IPS DF 4.7 (cell line): ENCODE results near the gene SERPINI1.
A peak's percentile ranks its signal among the peaks of the same experiment; 100 is the strongest.

ENCODE experiments used
- DNase-seq: peaks from one replicate; pipeline ENCODE4 v3.0.0-alpha.2; 2013; ENCODE audit warnings: low spot score; ENCODE audit errors: extremely low read depth

Gene SERPINI1, protein sequence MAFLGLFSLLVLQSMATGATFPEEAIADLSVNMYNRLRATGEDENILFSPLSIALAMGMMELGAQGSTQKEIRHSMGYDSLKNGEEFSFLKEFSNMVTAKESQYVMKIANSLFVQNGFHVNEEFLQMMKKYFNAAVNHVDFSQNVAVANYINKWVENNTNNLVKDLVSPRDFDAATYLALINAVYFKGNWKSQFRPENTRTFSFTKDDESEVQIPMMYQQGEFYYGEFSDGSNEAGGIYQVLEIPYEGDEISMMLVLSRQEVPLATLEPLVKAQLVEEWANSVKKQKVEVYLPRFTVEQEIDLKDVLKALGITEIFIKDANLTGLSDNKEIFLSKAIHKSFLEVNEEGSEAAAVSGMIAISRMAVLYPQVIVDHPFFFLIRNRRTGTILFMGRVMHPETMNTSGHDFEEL

DNA sequence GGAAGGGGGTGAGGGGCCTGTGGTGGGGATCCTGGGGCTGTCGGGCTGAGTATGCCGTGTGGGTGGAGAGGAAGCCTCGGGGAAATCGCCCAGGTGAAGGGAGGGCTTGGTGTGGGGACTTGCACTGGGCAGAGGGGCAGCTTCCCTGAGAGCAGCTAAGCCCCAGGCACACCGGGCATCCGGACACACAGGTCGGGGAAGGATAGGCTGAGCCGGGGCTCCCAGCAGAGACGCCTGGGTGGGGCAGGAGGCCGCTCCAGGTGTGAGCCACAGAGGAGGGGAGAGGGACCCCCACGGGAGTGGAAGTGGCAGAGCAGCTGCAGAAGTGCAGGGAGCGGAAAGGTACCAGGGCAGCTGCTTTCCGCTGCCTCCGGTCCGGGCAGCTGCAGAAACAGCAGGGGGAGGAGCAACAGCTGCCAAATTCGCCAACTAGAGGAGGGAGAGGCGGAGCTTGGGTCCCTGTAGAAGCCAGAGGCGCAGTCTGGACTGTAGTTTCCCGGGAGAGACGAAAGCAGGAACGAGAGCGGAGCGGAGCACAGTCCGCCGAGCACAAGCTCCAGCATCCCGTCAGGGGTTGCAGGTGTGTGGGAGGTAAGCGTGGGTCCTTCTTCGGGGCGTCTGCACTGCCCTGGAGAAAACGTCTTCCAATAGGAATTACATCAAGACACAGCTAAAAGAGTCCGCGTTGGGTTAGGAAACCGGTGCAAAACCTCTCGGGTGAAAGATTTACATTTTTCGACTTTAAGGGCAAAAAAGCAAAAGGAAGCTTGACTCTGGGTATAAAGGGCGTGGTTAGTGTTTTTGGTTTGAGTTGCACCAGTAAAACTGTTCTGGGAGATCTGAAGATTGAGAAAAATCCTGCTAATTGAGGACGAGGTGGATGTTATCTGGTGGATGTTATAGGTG lies at the start of gene SERPINI1:
Gene SERPINI1 (plus strand): TSS at position 489 of the 906 bp plus-strand sequence. CDS start 53,408 bp downstream, outside the sequence.
- DNase-seq: peak; percentile 93

DNA sequence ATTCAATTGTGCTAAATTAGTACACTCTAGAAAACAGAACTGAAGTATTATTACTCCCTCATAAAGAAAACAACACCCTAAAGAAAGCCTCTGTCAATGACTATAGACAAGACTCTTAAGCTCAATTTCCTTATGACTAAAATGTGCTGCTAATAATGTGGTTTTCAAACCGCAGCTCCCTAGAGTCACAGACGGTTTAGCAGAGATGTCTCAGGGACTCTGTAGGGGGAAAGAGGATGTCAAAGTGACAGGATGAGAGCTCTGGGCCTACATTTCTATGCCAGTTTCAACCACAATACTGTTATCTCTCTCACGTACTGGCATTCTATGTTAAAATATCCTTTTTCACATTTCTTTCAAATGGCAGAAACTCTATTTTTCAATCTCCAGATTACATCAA lies 44.2 kb upstream of the SERPINI1 start:
- no peak for DNase-seq

DNA sequence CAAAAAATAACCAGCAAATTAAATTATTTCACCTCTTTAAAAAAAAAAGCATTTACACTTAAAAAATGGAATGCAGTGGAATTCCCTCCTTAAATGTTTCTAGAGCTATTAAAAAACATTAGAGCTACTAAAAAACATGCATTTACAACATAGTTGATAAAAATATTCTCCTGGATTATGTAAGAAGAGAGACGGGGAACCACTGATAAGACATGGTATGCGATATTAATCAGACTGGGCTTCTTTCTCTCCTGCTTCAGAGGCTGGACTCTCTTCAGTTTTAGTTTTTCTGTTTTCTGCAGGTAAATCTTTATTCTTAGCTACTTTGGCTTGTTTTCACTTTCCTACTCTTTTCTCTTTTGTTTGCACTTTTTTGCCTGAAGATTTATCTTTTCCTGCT lies 41.4 kb upstream of the SERPINI1 start:
- DNase-seq: no peak

DNA sequence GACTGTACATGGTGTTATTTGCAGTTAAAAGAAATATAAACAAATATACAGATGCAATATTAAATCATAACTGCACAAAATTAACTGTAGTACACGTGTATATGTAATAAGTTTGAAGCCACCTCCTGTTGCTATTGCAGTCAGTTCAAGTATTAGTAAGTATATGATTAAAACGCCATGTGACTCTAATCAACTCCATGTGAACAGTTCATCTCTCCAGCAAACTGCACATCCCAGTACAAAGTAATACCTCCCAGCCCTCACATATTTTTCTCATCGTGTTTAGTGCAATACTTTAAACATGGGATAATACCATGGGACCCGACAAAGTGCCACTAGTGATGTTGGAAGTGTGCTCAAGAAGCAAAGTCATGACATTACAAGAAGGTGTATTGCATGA lies 35.5 kb upstream of the SERPINI1 start:
- no peak for DNase-seq

DNA sequence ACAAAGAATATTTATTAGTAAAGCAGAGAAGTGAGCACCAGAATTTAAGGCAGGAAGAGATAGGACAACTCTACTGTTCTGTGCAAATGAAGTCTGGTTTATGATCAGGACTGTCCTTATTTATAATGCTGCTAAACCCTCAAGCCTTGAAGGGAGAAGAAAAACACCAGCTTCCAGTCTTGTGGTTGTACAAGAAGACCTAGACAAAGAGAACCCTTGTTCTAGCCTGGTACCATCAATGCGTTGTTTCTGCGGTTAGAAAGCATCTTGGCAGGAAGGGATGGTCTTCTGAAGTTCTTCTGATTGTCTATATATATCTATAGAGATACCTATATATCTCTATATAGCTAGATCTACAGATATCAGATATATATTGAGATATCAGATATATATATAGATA lies 34.6 kb upstream of the SERPINI1 start:
- DNase-seq: no peak

DNA sequence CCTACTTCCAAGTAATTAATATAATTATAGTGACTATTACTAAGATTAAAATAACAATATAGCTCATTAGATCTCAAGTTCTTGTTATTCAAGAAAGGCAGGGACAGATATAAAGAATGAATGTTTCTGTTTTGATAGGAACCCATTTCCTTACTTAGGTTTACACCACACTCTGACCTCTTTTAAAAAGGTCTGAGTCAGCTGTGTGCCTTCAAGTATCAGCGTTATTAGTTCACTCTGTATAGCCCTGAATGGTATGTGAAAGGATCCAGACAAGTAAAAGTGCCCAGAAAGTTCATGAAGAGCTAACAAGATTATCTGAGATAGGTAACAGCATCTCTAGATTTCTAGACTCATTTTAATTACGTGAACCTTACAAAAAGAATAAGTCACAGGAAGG lies 29.7 kb upstream of the SERPINI1 start:
- no peak for DNase-seq

DNA sequence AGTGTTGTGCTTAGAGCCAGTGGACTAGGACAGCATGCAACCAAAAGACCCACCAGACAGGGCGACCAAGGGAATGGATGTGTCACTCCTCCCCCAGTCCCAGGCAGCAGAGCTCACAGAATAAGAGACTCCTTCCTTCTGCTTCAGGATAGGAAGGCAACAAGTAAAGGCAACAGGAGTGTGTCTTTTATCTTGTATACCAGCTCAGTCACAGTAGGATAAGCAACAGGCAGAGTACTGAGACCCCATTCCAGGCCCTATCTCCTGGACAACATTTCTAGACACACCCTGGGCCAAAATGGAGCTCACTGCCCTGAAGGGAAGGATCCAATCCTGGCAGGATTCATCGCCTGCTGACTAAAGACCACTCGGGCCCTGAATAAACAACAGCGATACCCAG lies 25.8 kb upstream of the SERPINI1 start:
- no peak for DNase-seq

DNA sequence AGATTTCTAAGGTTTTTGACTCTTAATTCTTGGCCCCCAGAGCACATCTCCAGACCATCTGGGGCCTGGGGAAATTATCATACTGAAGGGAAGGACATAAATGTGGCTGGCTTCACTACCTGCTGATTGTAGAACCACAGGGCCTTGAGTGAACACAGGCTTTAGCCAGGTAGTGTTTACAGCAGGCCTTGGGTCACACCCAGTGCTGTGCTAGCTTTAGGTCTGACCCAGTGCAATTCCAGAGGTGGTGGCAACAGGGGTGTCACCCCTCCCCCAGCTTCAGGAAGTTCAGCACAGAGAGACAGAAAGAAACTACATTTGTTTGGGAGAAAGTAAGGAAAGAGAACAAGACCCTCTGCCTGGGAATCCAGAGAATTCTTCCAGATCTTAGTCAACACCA lies 25.0 kb upstream of the SERPINI1 start:
- DNase-seq: no peak

DNA sequence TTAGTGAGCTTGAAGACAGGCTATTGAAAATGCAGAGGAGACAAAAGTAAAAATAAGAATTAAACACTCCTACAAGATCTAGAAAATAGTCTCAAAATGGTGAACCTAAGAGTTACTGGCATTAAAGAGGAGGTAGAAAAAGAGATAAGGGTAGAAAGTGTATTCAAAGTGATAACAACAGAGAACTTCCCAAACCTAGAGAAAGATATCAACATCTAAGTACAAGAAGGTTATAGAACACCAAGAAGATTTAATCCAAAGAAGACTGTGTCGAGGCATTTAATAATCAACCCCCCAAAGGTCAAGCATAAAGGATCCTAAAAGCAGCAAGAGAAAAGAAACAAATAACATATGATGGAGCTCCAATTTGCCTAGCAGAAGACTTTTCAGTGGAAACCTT lies 24.1 kb upstream of the SERPINI1 start:
- no peak for DNase-seq

DNA sequence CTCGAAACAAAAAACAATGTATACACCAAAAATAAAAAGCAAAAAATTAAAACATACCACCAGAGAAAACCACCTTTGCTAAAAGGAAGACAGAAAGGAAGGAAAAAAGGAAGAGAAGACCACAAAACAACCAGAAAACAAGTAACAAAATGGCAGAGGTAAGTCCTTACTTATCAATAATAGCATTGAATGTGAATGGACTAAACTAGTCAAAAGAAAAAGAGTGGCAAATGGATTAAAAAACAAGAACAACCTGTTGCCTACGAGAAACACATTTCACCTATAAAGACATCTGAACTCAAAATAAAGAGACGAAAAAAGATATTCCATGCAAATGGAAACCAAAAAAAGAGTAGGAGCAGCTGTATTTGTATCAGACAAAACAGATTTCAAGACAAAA lies 23.1 kb upstream of the SERPINI1 start:
- no peak for DNase-seq

DNA sequence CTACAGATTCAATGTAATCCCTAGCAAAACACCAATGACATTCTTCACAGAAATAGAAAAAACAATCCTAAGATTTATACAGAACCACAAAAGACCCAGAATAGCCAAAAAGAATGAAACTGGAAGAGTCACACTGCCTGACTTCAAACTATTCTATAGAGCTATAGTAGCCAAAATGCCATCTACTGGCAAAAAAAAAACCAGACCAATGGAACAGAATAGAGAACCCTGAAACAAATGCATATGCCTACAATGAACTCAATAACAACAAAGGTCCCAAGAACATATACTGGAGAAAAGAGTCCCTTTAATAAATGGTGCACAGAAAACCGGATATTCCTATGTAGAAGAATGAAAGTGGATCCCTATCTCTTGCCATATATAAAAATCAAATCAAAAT lies 20.6 kb upstream of the SERPINI1 start:
- no peak for DNase-seq

DNA sequence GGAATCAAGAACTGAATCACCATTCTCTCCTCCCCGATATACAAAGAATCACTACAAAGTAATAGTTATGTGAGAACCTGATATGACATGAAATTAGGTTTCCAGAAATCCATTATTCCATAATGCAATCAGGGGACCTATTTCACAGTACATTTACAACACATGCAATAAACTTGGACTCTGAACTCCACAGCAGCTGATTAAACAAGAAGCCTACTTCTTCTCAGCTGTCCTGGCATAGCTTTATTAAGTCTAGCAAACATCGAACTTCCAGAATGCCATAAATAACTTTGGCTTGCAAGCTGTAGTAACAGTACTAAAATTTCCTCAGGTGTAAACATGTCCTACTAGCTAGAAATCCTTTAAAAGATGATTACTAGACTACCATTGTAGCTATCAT lies 18.6 kb upstream of the SERPINI1 start:
- DNase-seq: no peak

DNA sequence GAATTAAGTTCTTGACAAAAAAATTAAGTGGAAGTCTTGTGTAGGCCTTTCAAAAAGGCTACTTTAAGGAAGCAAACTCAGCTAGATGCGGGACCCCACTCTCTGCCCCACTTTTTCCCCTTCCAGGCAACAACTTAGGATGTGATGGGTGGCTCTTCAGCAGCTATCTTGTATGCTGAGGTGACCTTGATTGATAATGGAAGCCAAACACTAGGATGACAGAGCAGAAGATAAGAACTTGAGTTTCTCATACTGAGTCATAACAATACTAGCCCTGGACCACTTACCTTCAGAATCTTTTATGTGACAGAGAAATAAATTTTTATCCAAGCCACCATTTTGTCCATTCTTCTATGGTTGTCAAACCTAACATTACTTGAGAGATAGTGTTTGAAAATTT lies 16.9 kb upstream of the SERPINI1 start:
- no peak for DNase-seq

DNA sequence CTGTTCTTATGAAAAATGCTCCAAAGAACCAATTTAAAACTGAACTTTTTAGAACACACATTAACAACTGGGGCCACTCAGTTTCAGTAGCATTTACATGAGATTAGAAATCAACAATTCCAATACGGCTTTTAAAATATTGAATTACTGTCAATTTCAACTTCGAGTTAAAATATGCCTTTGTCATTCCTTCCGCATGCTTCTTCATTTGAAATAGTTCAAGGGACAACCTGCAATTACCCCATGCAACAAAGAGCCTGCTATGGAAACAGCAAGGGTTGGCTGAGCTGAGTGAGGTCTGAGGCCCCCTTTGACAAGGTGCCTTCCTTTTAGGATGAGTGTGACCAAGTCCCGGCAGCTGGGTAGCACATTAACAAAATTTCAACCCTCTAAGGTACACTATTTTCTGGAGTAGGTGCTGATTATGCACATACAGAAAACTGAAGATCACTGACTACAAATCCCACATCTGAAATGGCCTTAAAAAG lies 12.5 kb upstream of the SERPINI1 start:
- DNase-seq: no peak

DNA sequence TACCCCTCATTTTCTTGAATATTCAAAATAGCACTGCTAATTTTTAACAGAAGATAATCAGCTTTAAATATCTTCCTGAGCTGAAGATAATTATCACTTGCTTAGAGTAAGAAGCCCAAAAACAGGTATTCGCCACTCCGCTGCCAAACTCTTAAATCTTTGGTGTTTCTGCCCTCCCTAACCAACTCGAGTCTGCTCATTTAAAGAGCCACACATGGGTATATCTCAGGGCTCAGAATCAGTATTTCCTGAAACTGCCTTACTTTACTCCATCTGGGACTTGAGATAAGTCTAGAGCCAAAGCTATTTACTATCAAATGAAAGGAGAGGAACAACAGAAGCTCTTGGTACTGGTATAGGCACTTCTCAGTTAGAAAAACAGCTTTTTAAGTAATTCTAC lies 11.6 kb upstream of the SERPINI1 start:
- no peak for DNase-seq

DNA sequence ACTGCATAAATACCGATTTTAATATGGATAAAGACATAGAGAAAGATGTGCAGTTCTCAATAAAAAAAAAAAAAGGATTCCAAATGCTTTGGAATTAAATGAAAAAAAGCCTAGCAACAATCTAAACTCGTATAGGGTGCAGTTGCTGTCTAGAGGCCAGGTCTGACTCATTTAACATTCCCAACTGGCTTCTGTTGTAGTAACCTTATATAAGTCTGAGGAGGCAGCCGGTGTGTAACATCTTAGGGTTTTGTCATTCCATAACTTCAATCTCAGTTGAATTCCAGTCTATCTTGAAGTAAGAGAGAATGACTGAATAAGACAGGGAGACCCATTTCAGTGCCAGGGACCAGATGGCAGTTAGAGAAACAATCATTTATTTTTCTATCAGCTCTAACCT lies 7.3 kb upstream of the SERPINI1 start:
- no peak for DNase-seq

DNA sequence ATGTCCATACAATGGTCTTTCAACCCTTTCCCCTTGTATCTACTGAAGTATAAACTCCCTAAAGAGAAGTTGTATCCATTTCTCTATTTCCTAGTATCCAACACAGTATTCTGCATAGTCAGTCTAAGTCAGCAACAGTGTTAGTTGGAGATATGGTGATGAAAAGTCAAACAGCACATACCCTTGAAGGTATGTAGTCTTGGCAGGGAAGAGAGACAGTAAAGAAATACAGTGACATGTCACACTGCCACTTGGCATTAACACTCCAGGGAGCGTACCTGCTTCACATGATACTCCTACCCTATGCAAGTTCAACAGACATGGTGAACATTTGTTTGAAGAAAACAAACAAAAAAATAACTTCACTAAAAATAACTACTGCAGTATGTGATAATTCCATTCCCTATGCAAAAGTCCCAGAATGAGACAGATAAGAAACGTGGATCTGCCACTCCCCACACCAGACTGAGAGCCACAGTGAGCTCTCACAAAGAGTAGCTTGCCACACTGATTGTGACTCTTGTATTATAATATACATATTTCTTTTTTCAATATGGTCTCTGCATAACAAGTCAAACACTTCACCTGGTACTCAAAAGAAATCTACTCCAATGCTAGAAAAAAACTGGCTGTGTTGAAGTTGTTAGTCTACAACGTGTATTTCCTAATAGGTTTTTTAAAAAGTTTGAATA lies 6.7 kb upstream of the SERPINI1 start:
- DNase-seq: no peak

DNA sequence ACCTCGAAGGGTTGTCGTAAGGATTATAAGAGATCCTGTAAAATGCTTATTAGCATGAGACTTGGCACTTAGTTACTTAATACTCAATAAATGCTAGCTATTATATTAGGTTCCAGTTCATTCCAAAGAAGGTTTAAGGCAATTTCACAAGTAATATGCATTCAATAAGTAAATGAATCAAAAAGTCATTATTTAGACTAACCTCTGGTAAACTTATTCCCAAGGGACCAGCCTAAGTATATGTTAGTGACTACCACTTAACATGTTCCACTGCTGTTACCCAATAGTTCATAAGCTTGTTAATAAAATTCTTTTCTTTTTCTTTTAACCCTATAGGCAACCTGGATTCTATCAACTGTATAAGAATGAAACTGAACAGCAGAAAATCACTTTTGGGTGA lies 5.9 kb upstream of the SERPINI1 start:
- DNase-seq: no peak

DNA sequence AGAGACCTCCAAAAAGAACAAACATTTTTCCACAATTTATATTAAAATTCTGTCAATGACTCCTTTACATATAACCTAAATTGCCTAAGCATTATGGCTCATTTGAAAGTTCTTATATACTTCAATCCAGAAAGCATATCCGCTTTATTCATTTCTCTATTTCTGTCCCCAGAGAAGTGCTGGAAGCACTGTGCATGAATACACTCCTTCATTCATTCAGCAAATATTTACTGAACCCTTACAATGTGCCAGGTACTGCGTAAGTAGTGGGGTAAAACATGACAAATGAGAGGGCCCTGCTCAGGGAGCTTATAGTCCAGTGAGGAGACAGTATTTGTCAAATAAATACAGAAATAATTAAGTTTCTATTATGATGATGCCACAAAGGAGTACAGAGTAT lies 4.1 kb upstream of the SERPINI1 start:
- DNase-seq: no peak

DNA sequence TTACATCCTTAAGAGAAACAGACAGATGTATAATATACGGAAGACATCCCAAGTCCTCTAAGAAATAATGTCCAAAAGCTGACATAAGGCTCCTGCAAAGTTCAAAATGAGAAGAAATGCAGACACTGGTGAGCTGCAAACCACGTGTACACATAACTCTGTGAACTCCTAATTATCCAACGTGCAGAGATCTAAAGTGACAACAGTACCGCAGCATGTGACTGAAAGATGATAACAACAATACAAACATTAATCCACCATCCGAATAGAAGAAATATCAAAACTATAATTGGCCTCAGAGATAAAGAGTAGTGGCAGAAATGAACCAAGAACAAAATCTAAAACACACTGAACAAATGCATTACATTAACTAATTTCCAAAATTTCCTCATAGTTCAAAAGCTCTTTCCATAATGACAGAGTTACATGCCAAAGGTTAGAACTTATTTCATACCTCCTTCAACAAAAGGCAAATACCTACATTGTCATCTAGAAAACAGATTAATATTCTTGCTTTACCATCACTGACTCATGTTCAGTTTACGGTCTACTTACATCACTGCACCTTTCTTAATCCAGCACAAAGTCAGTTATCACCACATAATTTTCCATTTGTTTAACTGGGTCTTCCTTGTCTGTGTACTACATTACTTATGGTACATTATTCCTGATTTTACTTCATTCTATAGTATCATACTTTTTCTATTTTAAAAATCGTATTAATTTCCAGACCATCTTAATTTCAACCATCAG lies 3.0 kb upstream of the SERPINI1 start:
- DNase-seq: no peak

DNA sequence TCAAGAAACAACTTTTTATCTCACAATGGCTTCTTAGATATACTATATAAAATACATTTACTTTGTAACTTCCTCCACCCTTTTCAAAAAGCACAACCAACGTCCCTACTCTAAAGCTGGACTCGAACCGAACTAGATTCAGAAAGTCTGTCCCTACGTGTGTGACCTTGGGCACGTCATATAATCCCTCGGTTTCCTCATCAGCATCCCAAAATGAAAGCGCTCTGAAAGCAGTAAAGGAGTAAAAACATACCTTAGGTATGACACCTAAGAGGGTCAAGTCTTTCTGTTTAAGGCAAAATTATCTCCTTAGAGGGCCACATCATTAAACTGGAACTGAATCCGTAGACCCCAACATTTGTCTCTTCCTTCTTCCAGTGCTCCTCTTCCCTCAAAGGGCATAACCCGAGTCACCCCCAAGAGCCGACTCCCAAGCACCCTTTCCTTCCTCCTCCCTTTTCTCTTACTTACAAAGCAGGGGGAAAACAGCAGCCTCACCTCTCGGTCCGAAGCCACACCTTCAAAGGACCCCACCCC lies 1.5 kb upstream of the SERPINI1 start:
- DNase-seq: no peak
